ENCODE results near the gene ASTN2.

ASTN2 gene

GRCh38 chr9:116875576-116875975 is 539.3 kb downstream of the ASTN2 start:
- TF ChIP-seq CTCF (conservative IDR thresholded peaks at IDR 0.05): no peak
- H3K27ac ChIP-seq: no peak overlapping the region

GRCh38 chr9:116873937-116874914 is 540.6 kb downstream of the ASTN2 start:
- TF ChIP-seq CTCF (conservative IDR thresholded peaks at IDR 0.05): no peak
- no peak overlapping the region for H3K27ac ChIP-seq

- H3K27ac ChIP-seq: no peak overlapping the region
- TF ChIP-seq CTCF (conservative IDR thresholded peaks at IDR 0.05): no peak
These were observed 541.4 kb downstream of the ASTN2 start for GRCh38 chr9:116873491-116873890.

- TF ChIP-seq CTCF (conservative IDR thresholded peaks at IDR 0.05): no peak
These were observed 544.3 kb downstream of the ASTN2 start for GRCh38 chr9:116870566-116870965.

GRCh38 chr9:116868201-116868600 is 546.7 kb downstream of the ASTN2 start:
- no peak overlapping the region for H3K27ac ChIP-seq
- no peak for TF ChIP-seq CTCF (conservative IDR thresholded peaks at IDR 0.05)

More at GRCh38 chr9:116870566-116870965, 544.3 kb downstream of the ASTN2 start:
- H3K27ac ChIP-seq: no peak overlapping the region

- H3K27ac ChIP-seq: no peak overlapping the region
- no peak for TF ChIP-seq CTCF (conservative IDR thresholded peaks at IDR 0.05)
These were observed 553.5 kb downstream of the ASTN2 start for GRCh38 chr9:116861321-116861720.

GRCh38 chr9:116860509-116861120 is 554.2 kb downstream of the ASTN2 start:
- peak; percentile 90 for TF ChIP-seq CTCF (conservative IDR thresholded peaks at IDR 0.05)
- no peak overlapping the region for H3K27ac ChIP-seq

Data from VCaP (cell line).